Measurements from ENCODE around the gene IKBIP.

GRCh38 chr12:98686603-98687002 lies 42.0 kb upstream of the IKBIP start:
- no peak for TF ChIP-seq CTCF (IDR thresholded peaks at IDR 0.05)
- TF ChIP-seq POLR2AphosphoS5 (IDR thresholded peaks at IDR 0.05): no peak
- TF ChIP-seq POLR2A (IDR thresholded peaks at IDR 0.05; ENCODE audit: low read depth): no peak
- TF ChIP-seq EP300 (IDR thresholded peaks at IDR 0.05): no peak
